WTC11 (cell line): ENCODE measurements around the gene RUFY3.

Experiments
- CREB1 ChIP-seq: sonication (generic); formaldehyde crosslinking; IDR thresholded peaks from 2 replicates; pipeline ENCODE4 v1.8.0; 2023; ENCODE audit warnings: mild to moderate bottlenecking, missing genetic modification reagents
- FOXK1 ChIP-seq: sonication (generic); formaldehyde crosslinking; IDR thresholded peaks from 2 replicates; pipeline ENCODE4 v1.8.0; 2022; ENCODE audit warnings: mild to moderate bottlenecking, moderate library complexity, missing genetic modification reagents
- NR3C1 ChIP-seq: sonication (generic); formaldehyde crosslinking; conservative IDR thresholded peaks from 2 replicates; pipeline ENCODE4 v1.8.1; 2023; ENCODE audit warnings: low read depth, mild to moderate bottlenecking, missing genetic modification reagents
- SP1 ChIP-seq: sonication (generic); formaldehyde crosslinking; conservative IDR thresholded peaks from 2 replicates; pipeline ENCODE4 v1.8.1; 2022; ENCODE audit warnings: missing genetic modification reagents
- ZBTB21 ChIP-seq: sonication (generic); formaldehyde crosslinking; IDR thresholded peaks from 2 replicates; pipeline ENCODE4 v1.8.1; 2023; ENCODE audit warnings: mild to moderate bottlenecking, missing genetic modification reagents, borderline replicate concordance
- TF ChIP-seq, protein P1 (sequence below): fragments of 200-600 bp; IDR thresholded peaks from 2 replicates; pipeline ENCODE4 v1.8.0; 2022; ENCODE audit warnings: antibody characterized with exemption
- TF ChIP-seq, protein P2 (sequence below): sonication (generic); formaldehyde crosslinking; IDR thresholded peaks from 2 replicates; pipeline ENCODE4 v1.8.0; 2022; ENCODE audit warnings: mild to moderate bottlenecking, missing genetic modification reagents
- TF ChIP-seq, protein P3 (sequence below): sonication (generic); formaldehyde crosslinking; IDR thresholded peaks from 2 replicates; pipeline ENCODE4 v1.8.0; 2023; ENCODE audit warnings: missing genetic modification reagents
- TF ChIP-seq, protein P4 (sequence below): sonication (generic); formaldehyde crosslinking; IDR thresholded peaks from 2 replicates; pipeline ENCODE4 v1.8.1; 2023; ENCODE audit warnings: mild to moderate bottlenecking, missing genetic modification reagents, moderate library complexity
- TF ChIP-seq, protein P5 (sequence below): sonication (generic); formaldehyde crosslinking; IDR thresholded peaks from 2 replicates; pipeline ENCODE4 v1.8.1; 2022; ENCODE audit warnings: low read depth, missing genetic modification reagents, borderline replicate concordance
- TF ChIP-seq, protein P6 (sequence below): sonication (generic); formaldehyde crosslinking; IDR thresholded peaks from 2 replicates; pipeline ENCODE4 v1.8.0; 2022; ENCODE audit warnings: mild to moderate bottlenecking, missing genetic modification reagents

DNA sequence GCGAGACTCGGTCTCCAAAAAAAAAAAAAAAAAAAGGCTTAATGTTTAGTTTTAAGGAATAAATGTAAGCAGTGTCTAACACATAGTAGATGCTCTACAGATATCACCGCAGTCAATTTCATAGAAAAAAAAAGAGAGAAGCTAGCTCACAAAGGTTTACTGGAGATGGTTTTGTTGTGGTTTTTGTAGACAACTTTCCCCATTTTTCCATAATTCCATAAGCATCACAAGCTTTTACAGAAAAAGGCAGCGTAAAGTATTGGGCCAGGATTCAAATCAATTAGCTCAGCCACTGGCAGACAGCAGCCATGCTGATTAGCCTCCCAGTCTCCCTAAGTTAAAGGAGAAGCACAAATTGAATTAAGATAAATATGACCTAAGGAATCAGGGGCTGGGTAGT is 116.4 kb downstream of the RUFY3 start:
- TF ChIP-seq SP1 (CRISPR knock-in tag), result no peak
- TF ChIP-seq, protein P1, sequence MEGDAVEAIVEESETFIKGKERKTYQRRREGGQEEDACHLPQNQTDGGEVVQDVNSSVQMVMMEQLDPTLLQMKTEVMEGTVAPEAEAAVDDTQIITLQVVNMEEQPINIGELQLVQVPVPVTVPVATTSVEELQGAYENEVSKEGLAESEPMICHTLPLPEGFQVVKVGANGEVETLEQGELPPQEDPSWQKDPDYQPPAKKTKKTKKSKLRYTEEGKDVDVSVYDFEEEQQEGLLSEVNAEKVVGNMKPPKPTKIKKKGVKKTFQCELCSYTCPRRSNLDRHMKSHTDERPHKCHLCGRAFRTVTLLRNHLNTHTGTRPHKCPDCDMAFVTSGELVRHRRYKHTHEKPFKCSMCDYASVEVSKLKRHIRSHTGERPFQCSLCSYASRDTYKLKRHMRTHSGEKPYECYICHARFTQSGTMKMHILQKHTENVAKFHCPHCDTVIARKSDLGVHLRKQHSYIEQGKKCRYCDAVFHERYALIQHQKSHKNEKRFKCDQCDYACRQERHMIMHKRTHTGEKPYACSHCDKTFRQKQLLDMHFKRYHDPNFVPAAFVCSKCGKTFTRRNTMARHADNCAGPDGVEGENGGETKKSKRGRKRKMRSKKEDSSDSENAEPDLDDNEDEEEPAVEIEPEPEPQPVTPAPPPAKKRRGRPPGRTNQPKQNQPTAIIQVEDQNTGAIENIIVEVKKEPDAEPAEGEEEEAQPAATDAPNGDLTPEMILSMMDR, result no peak
- TF ChIP-seq, protein P2, sequence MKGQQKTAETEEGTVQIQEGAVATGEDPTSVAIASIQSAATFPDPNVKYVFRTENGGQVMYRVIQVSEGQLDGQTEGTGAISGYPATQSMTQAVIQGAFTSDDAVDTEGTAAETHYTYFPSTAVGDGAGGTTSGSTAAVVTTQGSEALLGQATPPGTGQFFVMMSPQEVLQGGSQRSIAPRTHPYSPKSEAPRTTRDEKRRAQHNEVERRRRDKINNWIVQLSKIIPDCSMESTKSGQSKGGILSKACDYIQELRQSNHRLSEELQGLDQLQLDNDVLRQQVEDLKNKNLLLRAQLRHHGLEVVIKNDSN, result no peak
- TF ChIP-seq, protein P3, sequence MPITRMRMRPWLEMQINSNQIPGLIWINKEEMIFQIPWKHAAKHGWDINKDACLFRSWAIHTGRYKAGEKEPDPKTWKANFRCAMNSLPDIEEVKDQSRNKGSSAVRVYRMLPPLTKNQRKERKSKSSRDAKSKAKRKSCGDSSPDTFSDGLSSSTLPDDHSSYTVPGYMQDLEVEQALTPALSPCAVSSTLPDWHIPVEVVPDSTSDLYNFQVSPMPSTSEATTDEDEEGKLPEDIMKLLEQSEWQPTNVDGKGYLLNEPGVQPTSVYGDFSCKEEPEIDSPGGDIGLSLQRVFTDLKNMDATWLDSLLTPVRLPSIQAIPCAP (CRISPR knock-in tag), result no peak
- TF ChIP-seq, protein P4, sequence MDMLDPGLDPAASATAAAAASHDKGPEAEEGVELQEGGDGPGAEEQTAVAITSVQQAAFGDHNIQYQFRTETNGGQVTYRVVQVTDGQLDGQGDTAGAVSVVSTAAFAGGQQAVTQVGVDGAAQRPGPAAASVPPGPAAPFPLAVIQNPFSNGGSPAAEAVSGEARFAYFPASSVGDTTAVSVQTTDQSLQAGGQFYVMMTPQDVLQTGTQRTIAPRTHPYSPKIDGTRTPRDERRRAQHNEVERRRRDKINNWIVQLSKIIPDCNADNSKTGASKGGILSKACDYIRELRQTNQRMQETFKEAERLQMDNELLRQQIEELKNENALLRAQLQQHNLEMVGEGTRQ, result no peak
- TF ChIP-seq, protein P5, sequence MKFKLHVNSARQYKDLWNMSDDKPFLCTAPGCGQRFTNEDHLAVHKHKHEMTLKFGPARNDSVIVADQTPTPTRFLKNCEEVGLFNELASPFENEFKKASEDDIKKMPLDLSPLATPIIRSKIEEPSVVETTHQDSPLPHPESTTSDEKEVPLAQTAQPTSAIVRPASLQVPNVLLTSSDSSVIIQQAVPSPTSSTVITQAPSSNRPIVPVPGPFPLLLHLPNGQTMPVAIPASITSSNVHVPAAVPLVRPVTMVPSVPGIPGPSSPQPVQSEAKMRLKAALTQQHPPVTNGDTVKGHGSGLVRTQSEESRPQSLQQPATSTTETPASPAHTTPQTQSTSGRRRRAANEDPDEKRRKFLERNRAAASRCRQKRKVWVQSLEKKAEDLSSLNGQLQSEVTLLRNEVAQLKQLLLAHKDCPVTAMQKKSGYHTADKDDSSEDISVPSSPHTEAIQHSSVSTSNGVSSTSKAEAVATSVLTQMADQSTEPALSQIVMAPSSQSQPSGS (CRISPR knock-in tag), result no peak
- TF ChIP-seq ZBTB21, result no peak
- no peak for TF ChIP-seq NR3C1 (CRISPR knock-in tag)
- TF ChIP-seq CREB1 (CRISPR knock-in tag), result no peak
- TF ChIP-seq, protein P6, sequence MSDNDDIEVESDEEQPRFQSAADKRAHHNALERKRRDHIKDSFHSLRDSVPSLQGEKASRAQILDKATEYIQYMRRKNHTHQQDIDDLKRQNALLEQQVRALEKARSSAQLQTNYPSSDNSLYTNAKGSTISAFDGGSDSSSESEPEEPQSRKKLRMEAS (CRISPR knock-in tag), result no peak
- no peak for TF ChIP-seq FOXK1
